CD8-positive, alpha-beta memory T cell (primary cell): ENCODE measurements around the gene FAM24B. TPM values are rescaled to one million over a fixed set of nuclear protein-coding genes. Genes with fewer than 3 reads are reported as not detected.
A peak's percentile ranks its signal among the peaks of the same experiment; 100 is the strongest.

Source experiments
- CTCF ChIA-PET: fragments of 350-600 bp; sonication (Branson Sonifier 250); formaldehyde crosslinking; loops from one replicate; lab custom pipeline; 2021; ENCODE audit warnings: antibody characterized with exemption; lab: Charles Lee
- POLR2A ChIA-PET: fragments of 350-600 bp; sonication (Branson Sonifier 250); formaldehyde crosslinking; loops from one replicate; lab custom pipeline; 2021; ENCODE audit warnings: antibody characterized with exemption; lab: Charles Lee
- DNase-seq, 5 donors: peaks; one replicate each; pipeline versions ENCODE4 v3.0.0 to v3.0.0-alpha.2; 2020 to 2022; ENCODE audit warnings: mixed read lengths in 1 of 5
- H3K27ac ChIP-seq: one replicate; pipeline ENCODE4 v1.7.0; 2013; ENCODE audit warnings: low read depth, mild to moderate bottlenecking, low read length, moderate library complexity
- H3K27me3 ChIP-seq: 2 replicates; pipeline ENCODE4 v1.7.0; 2013; ENCODE audit warnings: low read length, mild to moderate bottlenecking; ENCODE audit not compliant: insufficient read depth, poor library complexity, severe bottlenecking
- H3K36me3 ChIP-seq: 2 replicates; pipeline ENCODE4 v1.7.0; 2013; ENCODE audit warnings: mild to moderate bottlenecking, low read length, moderate library complexity; ENCODE audit not compliant: insufficient read depth
- H3K4me1 ChIP-seq: 2 replicates; pipeline ENCODE4 v1.7.0; 2013; ENCODE audit warnings: mild to moderate bottlenecking, low read length, moderate library complexity; ENCODE audit not compliant: insufficient read depth
- H3K4me3 ChIP-seq: 2 replicates; pipeline ENCODE4 v1.7.0; 2013; ENCODE audit warnings: mild to moderate bottlenecking, low read length
- H3K9me3 ChIP-seq: 2 replicates; pipeline ENCODE4 v1.7.0; 2013; ENCODE audit warnings: mild to moderate bottlenecking, low read length
- H3K27ac Mint-ChIP-seq, 8 donors: one replicate each; pipeline ENCODE4 v1.8.0; 2020 to 2021; ENCODE audit warnings: mixed read lengths in 8 of 8, mild to moderate bottlenecking in 6 of 8, inconsistent platforms in 3 of 8, moderate library complexity in 3 of 8
- H3K27me3 Mint-ChIP-seq, 2 donors: one replicate each; pipeline ENCODE4 v1.8.0; 2020 to 2021; ENCODE audit warnings: mixed read lengths in 2 of 2, mild to moderate bottlenecking in 1 of 2, moderate library complexity in 1 of 2
- H3K36me3 Mint-ChIP-seq, 3 donors: one replicate each; pipeline ENCODE4 v1.8.0; 2020 to 2021; ENCODE audit warnings: mixed read lengths in 3 of 3, inconsistent platforms in 1 of 3, mild to moderate bottlenecking in 1 of 3
- H3K4me1 Mint-ChIP-seq, 3 donors: one replicate each; pipeline ENCODE4 v1.8.0; 2020 to 2021; ENCODE audit warnings: mixed read lengths in 3 of 3, inconsistent platforms in 1 of 3, mild to moderate bottlenecking in 1 of 3
- H3K4me3 Mint-ChIP-seq, 7 donors: one replicate each; pipeline ENCODE4 v1.8.0; 2020 to 2021; ENCODE audit warnings: mixed read lengths in 7 of 7, mild to moderate bottlenecking in 6 of 7, moderate library complexity in 4 of 7, inconsistent platforms in 2 of 7
- H3K9me3 Mint-ChIP-seq, 5 donors: one replicate each; pipeline ENCODE4 v1.8.0; 2020 to 2022; ENCODE audit warnings: mixed read lengths in 5 of 5, mild to moderate bottlenecking in 3 of 5, moderate library complexity in 2 of 5, inconsistent platforms in 1 of 5
- polyA plus RNA-seq: library from polyadenylated mRNA; unstranded; fragments of 300-500 nt; fragmentation: Illumina TruSeq; gene quantifications from one replicate; pipeline ENCODE4 v1.2.3, GENCODE V29; 2021
- total RNA-seq, 2 experiments: library from RNA; stranded (reverse); gene quantifications; one replicate each; pipeline ENCODE4 v1.2.3, GENCODE V29; 2021

The FAM24B gene
- total and polyA plus RNA-seq, 3 experiments from 2014 or later = 8.5 to 11.7 (median 10.1) TPM

DNA sequence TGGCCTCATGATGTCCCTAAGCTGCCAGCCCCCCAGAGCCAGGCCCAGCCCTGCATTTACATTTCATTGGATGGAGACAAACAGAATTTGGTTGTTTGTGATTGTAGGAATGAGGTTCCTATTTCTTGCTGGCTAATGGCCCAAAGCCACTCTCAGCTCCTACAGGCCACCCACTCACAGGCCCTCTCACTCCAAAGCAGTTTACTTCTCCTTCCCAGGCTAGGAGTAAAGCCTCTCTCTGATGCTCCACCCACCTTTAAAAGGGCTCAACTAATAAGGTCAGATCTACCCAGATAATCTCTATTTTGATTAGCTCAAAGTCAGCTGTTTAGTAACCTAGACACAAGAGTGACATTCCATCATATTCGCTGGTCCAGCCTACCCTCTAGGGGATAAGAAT, 22.5 kb downstream of the FAM24B start:
- H3K27ac ChIP-seq = no peak overlapping the region
- no peak for DNase-seq
- Mint-ChIP-seq H3K27ac (peak overlapping the region in 1 of 8 donors; percentile 36), H3K9me3 (peaks cover 0 to 2% (median 0%) of the 10 kb centered on the region in 5 donors), H3K36me3 (peaks cover 13 to 66% (median 29%) of the 10 kb centered on the region in 3 donors), H3K27me3 (no peaks in the 10 kb centered on the region), H3K4me3 (no peak overlapping the region), H3K4me1 (peaks cover 12 to 39% (median 34%) of the 10 kb centered on the region in 3 donors)
- no peak overlapping the region for H3K4me3 ChIP-seq
- no peaks in the 10 kb centered on the region for H3K9me3 ChIP-seq
- H3K27me3 ChIP-seq = no peaks in the 10 kb centered on the region
- no peaks in the 10 kb centered on the region for H3K4me1 ChIP-seq
- ChIA-PET CTCF (no interaction called here), POLR2A (no interaction called here)
- peaks cover 10% of the 10 kb centered on the region for H3K36me3 ChIP-seq

GRCh38 chr10:122855745-122856144, 23.6 kb downstream of the FAM24B start:
- H3K27ac Mint-ChIP-seq = peak overlapping the region in 2 of 8 donors; percentile 47 to 87
- H3K9me3 Mint-ChIP-seq = peaks cover 0 to 2% (median 0%) of the 10 kb centered on the region in 5 donors
- peaks cover 9 to 31% (median 31%) of the 10 kb centered on the region in 3 donors for H3K4me1 Mint-ChIP-seq
- DNase-seq = no peak
- Histone ChIP-seq H3K27ac (no peak overlapping the region), H3K36me3 (peaks cover 10% of the 10 kb centered on the region), H3K9me3 (no peaks in the 10 kb centered on the region), H3K4me1 (no peaks in the 10 kb centered on the region), H3K4me3 (no peak overlapping the region), H3K27me3 (no peaks in the 10 kb centered on the region)
- H3K27me3 Mint-ChIP-seq = no peaks in the 10 kb centered on the region
- H3K4me3 Mint-ChIP-seq = no peak overlapping the region
- peaks cover 18 to 76% (median 30%) of the 10 kb centered on the region in 3 donors for H3K36me3 Mint-ChIP-seq
- CTCF ChIA-PET = no interaction called here
- POLR2A ChIA-PET = no interaction called here

DNA sequence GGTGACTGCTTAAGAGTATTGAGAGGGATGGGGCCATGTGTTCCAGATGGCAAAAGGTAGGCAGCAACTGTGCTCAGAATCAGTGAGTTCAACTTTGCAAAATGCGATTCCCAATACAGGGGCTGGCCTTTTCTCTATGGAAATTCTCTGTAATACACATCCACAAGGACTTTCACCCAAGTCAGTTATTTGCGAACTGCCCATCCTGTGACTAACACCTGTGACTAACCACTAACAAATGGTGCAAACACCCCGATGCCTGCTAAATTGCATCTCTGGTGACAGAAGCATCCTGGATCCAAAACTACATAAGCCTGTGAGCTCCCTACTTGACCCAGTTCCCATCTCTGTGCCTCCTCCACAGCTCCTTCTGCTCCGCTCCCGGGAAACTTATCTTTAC, 24.7 kb downstream of the FAM24B start:
- Mint-ChIP-seq H3K36me3 (peaks cover 19 to 85% (median 30%) of the 10 kb centered on the region in 3 donors), H3K27me3 (no peaks in the 10 kb centered on the region), H3K27ac (peak overlapping the region in 1 of 8 donors; percentile 57), H3K9me3 (peaks cover 0 to 2% (median 0%) of the 10 kb centered on the region in 5 donors), H3K4me1 (peaks cover 9 to 31% (median 27%) of the 10 kb centered on the region in 3 donors), H3K4me3 (no peak overlapping the region)
- DNase-seq = no peak
- ChIA-PET POLR2A (no interaction called here), CTCF (no interaction called here)
- H3K27me3 ChIP-seq = no peaks in the 10 kb centered on the region
- no peaks in the 10 kb centered on the region for H3K9me3 ChIP-seq
- H3K4me1 ChIP-seq = no peaks in the 10 kb centered on the region
- no peak overlapping the region for H3K27ac ChIP-seq
- no peak overlapping the region for H3K4me3 ChIP-seq
- peaks cover 10% of the 10 kb centered on the region for H3K36me3 ChIP-seq

DNA sequence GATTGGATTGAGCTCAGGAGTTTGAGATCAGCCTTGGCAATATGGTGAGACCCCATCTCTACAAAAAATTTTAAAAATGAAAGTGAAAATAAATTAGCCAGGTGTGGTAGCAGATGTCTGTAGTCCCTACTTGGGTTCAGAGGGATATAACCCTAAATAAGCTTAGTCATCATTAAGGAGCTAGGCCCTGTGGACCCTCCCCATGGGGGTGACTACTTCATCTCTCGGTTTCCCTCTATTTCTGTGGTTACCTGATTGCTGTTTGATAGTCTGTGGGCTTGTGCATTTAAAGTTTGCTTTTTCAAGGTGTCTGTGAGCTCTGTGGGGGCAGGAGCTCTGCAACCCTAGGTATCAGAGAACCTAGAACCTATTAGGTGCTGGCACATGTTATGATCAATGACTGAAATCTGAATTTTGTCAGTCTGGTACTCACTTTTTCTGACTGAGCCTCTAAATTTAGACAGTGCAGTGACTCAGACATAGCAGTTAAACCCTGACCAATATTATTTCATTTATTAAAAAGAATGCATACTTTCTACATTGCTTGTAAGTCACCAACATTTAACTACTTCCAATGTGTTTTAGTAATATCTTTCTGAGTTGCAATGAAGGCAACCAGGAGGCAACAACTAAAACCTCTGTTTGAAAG, 25.6 kb downstream of the FAM24B start:
- Mint-ChIP-seq H3K36me3 (peaks cover 18 to 88% (median 29%) of the 10 kb centered on the region in 3 donors), H3K4me1 (peaks cover 9 to 31% (median 27%) of the 10 kb centered on the region in 3 donors), H3K27me3 (no peaks in the 10 kb centered on the region), H3K9me3 (peaks cover 0 to 2% (median 0%) of the 10 kb centered on the region in 5 donors), H3K27ac (peak overlapping the region in 3 of 8 donors; percentile 29 to 74 (median 57)), H3K4me3 (no peak overlapping the region)
- H3K9me3 ChIP-seq = no peaks in the 10 kb centered on the region
- H3K27me3 ChIP-seq = no peaks in the 10 kb centered on the region
- H3K36me3 ChIP-seq = peaks cover 10% of the 10 kb centered on the region
- no peaks in the 10 kb centered on the region for H3K4me1 ChIP-seq
- no peak overlapping the region for H3K4me3 ChIP-seq
- no peak overlapping the region for H3K27ac ChIP-seq
- DNase-seq = no peak
- POLR2A ChIA-PET = no interaction called here
- CTCF ChIA-PET = no interaction called here

GRCh38 chr10:122852261-122852660, 27.1 kb downstream of the FAM24B start:
- Histone ChIP-seq H3K4me1 (no peaks in the 10 kb centered on the region), H3K36me3 (peaks cover 10% of the 10 kb centered on the region), H3K27ac (no peak overlapping the region), H3K9me3 (no peaks in the 10 kb centered on the region), H3K27me3 (no peaks in the 10 kb centered on the region), H3K4me3 (no peak overlapping the region)
- H3K9me3 Mint-ChIP-seq = no peaks in the 10 kb centered on the region
- CTCF ChIA-PET = no interaction called here
- POLR2A ChIA-PET = no interaction called here
- H3K27ac Mint-ChIP-seq = peak overlapping the region in 1 of 8 donors; percentile 67
- H3K27me3 Mint-ChIP-seq = no peaks in the 10 kb centered on the region
- H3K4me1 Mint-ChIP-seq = peaks cover 9 to 31% (median 24%) of the 10 kb centered on the region in 3 donors
- H3K36me3 Mint-ChIP-seq = peaks cover 20 to 89% (median 30%) of the 10 kb centered on the region in 3 donors
- DNase-seq = no peak
- H3K4me3 Mint-ChIP-seq = no peak overlapping the region

GRCh38 chr10:122850705-122851640, 28.4 kb downstream of the FAM24B start:
- no peaks in the 10 kb centered on the region for H3K27me3 ChIP-seq
- peaks cover 10% of the 10 kb centered on the region for H3K36me3 ChIP-seq
- H3K27me3 Mint-ChIP-seq = no peaks in the 10 kb centered on the region
- peaks cover 9 to 21% (median 17%) of the 10 kb centered on the region in 3 donors for H3K4me1 Mint-ChIP-seq
- H3K36me3 Mint-ChIP-seq = peaks cover 25 to 90% (median 39%) of the 10 kb centered on the region in 3 donors
- no peak overlapping the region for H3K4me3 Mint-ChIP-seq
- no peaks in the 10 kb centered on the region for H3K4me1 ChIP-seq
- no peak for DNase-seq
- ChIA-PET POLR2A (no interaction called here), CTCF (no interaction called here)
- H3K27ac Mint-ChIP-seq = peak overlapping the region in 2 of 8 donors; percentile 11 to 23
- H3K9me3 Mint-ChIP-seq = no peaks in the 10 kb centered on the region
- H3K4me3 ChIP-seq = no peak overlapping the region
- H3K9me3 ChIP-seq = no peaks in the 10 kb centered on the region
- H3K27ac ChIP-seq = no peak overlapping the region

DNA sequence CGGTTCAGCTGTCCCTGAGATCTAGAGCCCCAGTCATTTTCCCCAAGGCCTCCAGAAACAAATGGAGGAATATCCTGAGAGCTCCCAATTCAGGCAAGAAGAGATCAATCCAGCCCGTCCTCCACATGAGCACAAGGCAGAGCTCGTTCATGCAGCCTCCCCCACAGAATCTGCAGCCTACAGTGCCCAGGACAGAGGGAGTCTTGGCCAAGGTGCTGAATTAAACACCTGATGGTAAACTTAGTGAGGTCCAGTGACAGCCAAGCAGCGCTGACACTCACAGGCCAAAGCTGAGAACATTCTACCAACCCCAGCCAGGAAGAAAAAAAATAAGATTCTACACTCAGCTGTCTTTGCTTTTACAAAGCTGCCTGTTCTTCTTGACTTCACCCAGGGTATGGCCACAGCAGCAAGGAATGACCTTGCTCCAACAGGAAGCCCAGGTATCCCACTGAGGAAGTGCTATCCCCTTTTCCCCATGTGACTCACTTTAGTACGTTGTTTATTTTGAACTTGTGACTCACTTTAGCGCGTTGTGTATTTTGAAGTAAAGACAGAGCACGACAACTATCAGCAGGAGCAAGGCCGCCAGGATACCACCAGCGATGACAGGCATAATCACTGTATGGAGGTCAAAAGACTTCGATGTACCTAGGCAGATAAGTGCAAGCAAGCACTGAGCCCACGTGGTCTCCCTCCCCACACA, 29.3 kb downstream of the FAM24B start:
- POLR2A ChIA-PET = no interaction called here
- H3K27me3 ChIP-seq = no peaks in the 10 kb centered on the region
- H3K36me3 Mint-ChIP-seq = peaks cover 22 to 88% (median 38%) of the 10 kb centered on the region in 3 donors
- peaks cover 6 to 16% (median 9%) of the 10 kb centered on the region in 3 donors for H3K4me1 Mint-ChIP-seq
- peak overlapping the region in 1 of 8 donors; percentile 23 for H3K27ac Mint-ChIP-seq
- H3K36me3 ChIP-seq = peaks cover 10% of the 10 kb centered on the region
- no peaks in the 10 kb centered on the region for H3K9me3 Mint-ChIP-seq
- H3K27me3 Mint-ChIP-seq = no peaks in the 10 kb centered on the region
- CTCF ChIA-PET = no interaction called here
- H3K27ac ChIP-seq = no peak overlapping the region
- no peak for DNase-seq
- H3K4me3 Mint-ChIP-seq = no peak overlapping the region
- no peaks in the 10 kb centered on the region for H3K4me1 ChIP-seq
- H3K9me3 ChIP-seq = no peaks in the 10 kb centered on the region
- no peak overlapping the region for H3K4me3 ChIP-seq
